Fibroblast of villous mesenchyme (primary cell): ENCODE results near the gene GIT2. TPM values are rescaled to one million over a fixed set of nuclear protein-coding genes. Genes with fewer than 3 reads are reported as not detected.
"Not testable (repeated sequence)": the region's sequence is repeated elsewhere in the genome, so short reads cannot be mapped to it uniquely, and the experiment has no call there.

Source experiments
- DNase-seq: peaks from one replicate; pipeline ENCODE4 v3.0.0-alpha.2; 2010; ENCODE audit warnings: low read depth
- H3K4me3 ChIP-seq: 2 replicates; pipeline ENCODE4 v1.5.1; 2011; ENCODE audit warnings: low read depth, mild to moderate bottlenecking, low read length
- total RNA-seq: library from RNA; depleted of rRNA; stranded (reverse); fragments of >200 nt; gene quantifications from 2 replicates; pipeline ENCODE4 v1.2.3, GENCODE V29; 2012
- TF ChIP-seq, protein P1 (sequence below): IDR thresholded peaks from 2 replicates; pipeline ENCODE4 v1.5.1; 2012; ENCODE audit warnings: low read depth, mild to moderate bottlenecking, low read length; ENCODE audit not compliant: insufficient read depth

Gene GIT2
- total RNA-seq, 1 donor: 54.4 TPM

DNA sequence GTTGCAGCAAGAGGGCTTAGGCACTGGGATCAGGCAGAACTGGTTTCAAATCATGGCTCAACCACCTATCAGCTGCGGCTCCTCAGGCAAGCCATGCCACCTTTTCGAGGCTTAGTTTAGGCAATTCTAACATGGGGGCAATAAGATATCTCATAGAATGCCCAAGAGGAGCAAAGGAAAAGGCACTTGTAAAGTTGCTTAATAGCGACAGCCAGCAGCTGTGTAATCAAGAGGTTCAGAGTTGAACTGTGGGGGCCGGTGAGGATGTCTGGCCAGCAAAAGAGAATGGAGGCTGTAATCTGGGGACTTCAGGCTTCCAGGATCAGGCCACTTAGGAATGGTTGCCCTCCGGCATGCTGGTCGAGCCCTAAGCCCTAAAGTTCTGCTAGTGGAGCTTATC lies 99.1 kb downstream of the GIT2 start:
- DNase-seq: no peak
- TF ChIP-seq, protein P1, sequence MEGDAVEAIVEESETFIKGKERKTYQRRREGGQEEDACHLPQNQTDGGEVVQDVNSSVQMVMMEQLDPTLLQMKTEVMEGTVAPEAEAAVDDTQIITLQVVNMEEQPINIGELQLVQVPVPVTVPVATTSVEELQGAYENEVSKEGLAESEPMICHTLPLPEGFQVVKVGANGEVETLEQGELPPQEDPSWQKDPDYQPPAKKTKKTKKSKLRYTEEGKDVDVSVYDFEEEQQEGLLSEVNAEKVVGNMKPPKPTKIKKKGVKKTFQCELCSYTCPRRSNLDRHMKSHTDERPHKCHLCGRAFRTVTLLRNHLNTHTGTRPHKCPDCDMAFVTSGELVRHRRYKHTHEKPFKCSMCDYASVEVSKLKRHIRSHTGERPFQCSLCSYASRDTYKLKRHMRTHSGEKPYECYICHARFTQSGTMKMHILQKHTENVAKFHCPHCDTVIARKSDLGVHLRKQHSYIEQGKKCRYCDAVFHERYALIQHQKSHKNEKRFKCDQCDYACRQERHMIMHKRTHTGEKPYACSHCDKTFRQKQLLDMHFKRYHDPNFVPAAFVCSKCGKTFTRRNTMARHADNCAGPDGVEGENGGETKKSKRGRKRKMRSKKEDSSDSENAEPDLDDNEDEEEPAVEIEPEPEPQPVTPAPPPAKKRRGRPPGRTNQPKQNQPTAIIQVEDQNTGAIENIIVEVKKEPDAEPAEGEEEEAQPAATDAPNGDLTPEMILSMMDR: no peak
- H3K4me3 ChIP-seq: no peak overlapping the region

GRCh38 chr12:109896188-109896587 lies 100.0 kb downstream of the GIT2 start:
- H3K4me3 ChIP-seq: no peak overlapping the region
- DNase-seq: no peak
- TF ChIP-seq, protein P1: no peak

DNA sequence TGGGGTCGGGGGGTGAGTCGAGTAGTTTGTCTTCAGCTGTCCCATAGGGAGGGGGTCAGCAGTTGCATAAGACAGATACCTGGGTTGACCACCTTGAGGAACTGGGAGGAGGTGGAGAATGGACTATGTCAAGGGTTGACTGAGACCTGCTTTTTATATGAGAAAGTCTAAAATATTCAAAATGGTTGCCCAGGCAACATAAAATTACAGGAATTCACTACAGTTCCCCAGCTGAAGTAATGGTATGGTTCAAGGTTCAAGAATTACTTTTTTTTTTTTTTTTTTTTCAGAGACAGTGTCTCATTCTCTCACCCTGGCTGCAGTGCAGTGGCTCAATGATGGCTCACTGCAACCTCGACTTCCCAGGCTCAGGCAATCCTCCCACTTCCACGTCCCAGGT lies 101.2 kb downstream of the GIT2 start:
- no peak overlapping the region for H3K4me3 ChIP-seq
- DNase-seq: no peak
- TF ChIP-seq, protein P1: no peak

DNA sequence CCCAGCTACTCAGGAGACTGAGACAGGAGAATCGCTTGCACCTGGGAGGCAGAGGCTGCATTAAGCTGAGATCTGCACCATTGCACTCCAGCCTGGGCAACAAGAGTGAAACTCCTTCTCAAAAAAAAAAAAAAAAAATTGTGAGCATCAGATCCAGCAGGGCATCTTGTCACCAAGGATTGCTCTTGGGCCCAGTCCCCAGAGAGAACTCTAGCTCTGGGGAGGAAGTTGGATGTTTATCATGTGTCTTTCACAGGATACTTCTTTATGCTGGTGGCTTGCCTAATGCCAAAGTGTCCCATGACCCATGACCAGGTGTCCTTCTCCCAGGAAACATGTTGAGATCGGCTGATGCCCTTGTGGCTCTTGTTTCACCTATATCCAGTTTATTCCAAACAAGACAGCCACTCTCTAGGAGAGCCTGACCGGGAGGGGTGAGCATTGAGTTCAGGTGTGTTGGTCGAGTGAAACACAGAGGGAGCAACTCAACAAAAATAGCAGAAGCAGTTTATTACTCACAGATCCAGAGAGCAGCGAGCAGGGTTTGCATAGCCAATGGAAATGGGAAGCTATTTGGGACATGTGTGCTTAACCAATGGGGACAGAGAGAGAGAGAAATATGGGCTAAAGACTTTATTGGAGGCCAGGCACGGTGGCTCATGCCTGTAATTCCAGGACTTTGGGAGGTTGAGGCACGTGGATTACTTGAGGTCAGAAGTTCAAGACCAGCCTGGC lies 102.7 kb downstream of the GIT2 start:
- no peak for DNase-seq
- TF ChIP-seq, protein P1: no peak
- H3K4me3 ChIP-seq: no peak overlapping the region

GRCh38 chr12:109892748-109893147 lies 103.4 kb downstream of the GIT2 start:
- TF ChIP-seq, protein P1: no peak
- H3K4me3 ChIP-seq: no peak overlapping the region
- no peak for DNase-seq

- no peak for DNase-seq
- no peak overlapping the region for H3K4me3 ChIP-seq
- TF ChIP-seq, protein P1: no peak
Observed at GRCh38 chr12:109892165-109892715, 103.9 kb downstream of the GIT2 start.

- not testable (repeated sequence) for DNase-seq, H3K4me3 ChIP-seq
Observed at GRCh38 chr12:109891731-109892130, 104.4 kb downstream of the GIT2 start.
